ENCODE data around the gene DRAM1. TPM values are rescaled to one million over a fixed set of nuclear protein-coding genes. Genes with fewer than 3 reads are reported as not detected.

The DRAM1 gene
- total and polyA plus RNA-seq, 9 of the 15 experiments (the other 6 are each of a cell fraction or from before 2014, with no cell fraction given), result 1.4 to 4.3 (median 2.7) TPM

DNA sequence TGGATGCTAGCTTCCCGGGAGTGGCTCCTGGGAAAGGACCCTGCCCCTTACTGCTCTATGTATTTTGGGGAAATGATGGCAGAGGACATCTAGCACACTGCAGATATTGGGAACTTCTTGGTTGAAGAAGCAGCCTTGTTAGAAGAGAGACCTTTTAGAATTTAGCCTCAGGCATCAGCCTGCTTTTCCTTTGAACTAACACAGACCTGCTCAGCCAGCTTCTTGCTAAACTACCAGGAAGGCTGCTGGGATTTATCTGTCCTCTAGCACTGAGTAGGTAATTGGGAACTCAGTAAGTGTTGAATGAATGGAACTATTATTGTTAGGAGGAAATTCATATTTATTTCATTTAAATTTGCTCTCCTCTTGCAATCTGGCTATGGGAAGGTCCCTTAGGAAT, 77.3 kb downstream of the DRAM1 start:
- in situ Hi-C loops (cut with MboI) (no loop called here), intact Hi-C loops (cut with micrococcal nuclease) (no loop called here)
- H3K9me3 ChIP-seq (replicated peaks; ENCODE audit: control insufficient read depth, insufficient read depth, low read depth, low read length), result no peaks in the 10 kb centered on the region

More for the DNA sequence above, 77.3 kb downstream of the DRAM1 start:
- Histone ChIP-seq H3K36me3 (ENCODE audit: control insufficient read depth, insufficient read depth, low read length) (no peaks in the 10 kb centered on the region), H3K4me3 (no peak overlapping the region), H3K27me3 (ENCODE audit: control insufficient read depth in 2 of 2, insufficient read depth in 2 of 2, low read length in 2 of 2) (peaks cover 5 to 14% of the 10 kb centered on the region in 2 experiments; a peak in 4 of 5 replicates), H3K9ac (ENCODE audit: insufficient read depth in 1 of 2, low read depth in 2 of 2, low read length in 2 of 2) (no peak overlapping the region), H3K9me1 (ENCODE audit: control insufficient read depth, insufficient read depth, low read length) (no peaks in the 10 kb centered on the region), H3K79me2 (ENCODE audit: control insufficient read depth, insufficient read depth, low read length) (no peaks in the 10 kb centered on the region), H3K27ac (ENCODE audit: extremely low read depth, low read depth, low read length) (no peak overlapping the region), H2AFZ (ENCODE audit: low read depth, low read length) (no peak overlapping the region), H3K4me1 (replicated peaks in 1 of 2; ENCODE audit: control insufficient read depth in 2 of 2, insufficient read depth in 2 of 2, low read length in 2 of 2) (no peaks in the 10 kb centered on the region), H3K4me2 (ENCODE audit: insufficient read depth, low read length) (no peak overlapping the region), H4K20me1 (replicated peaks; ENCODE audit: control insufficient read depth, insufficient read depth, low read length) (no peaks in the 10 kb centered on the region)
- ChIA-PET POLR2A (interaction anchor here (1.5 kb wide), 1 partner anchor 841 kb away, joined by 4 read pairs; no protein-coding TSS in a partner anchor), CTCF (ENCODE audit: low intra/inter-chr PET ratio) (no interaction called here)
- no peak for DNase-seq (ENCODE audit: extremely low read depth in 1 of 4, low spot score in 3 of 4)
- no TSS peak for BruUV-seq (replicated peaks)
- TF ChIP-seq ZSCAN29 (IDR thresholded peaks at IDR 0.05) (no peak), ZNF12 (CRISPR knock-in tag; IDR thresholded peaks at IDR 0.05) (no peak), NFRKB (IDR thresholded peaks at IDR 0.05; ENCODE audit: low read depth) (no peak), TAL1 (IDR thresholded peaks at IDR 0.05) (no peak), ZNF41 (CRISPR knock-in tag; conservative IDR thresholded peaks at IDR 0.05) (no peak), MAFK (IDR thresholded peaks at IDR 0.05; ENCODE audit: low read length) (no peak), CHD1 (IDR thresholded peaks at IDR 0.05; ENCODE audit: low read length) (no peak), PHB (CRISPR knock-in tag; IDR thresholded peaks at IDR 0.05) (no peak), ILF3 (IDR thresholded peaks at IDR 0.05; ENCODE audit: borderline replicate concordance) (no peak)
- TF ChIP-seq, protein P1, sequence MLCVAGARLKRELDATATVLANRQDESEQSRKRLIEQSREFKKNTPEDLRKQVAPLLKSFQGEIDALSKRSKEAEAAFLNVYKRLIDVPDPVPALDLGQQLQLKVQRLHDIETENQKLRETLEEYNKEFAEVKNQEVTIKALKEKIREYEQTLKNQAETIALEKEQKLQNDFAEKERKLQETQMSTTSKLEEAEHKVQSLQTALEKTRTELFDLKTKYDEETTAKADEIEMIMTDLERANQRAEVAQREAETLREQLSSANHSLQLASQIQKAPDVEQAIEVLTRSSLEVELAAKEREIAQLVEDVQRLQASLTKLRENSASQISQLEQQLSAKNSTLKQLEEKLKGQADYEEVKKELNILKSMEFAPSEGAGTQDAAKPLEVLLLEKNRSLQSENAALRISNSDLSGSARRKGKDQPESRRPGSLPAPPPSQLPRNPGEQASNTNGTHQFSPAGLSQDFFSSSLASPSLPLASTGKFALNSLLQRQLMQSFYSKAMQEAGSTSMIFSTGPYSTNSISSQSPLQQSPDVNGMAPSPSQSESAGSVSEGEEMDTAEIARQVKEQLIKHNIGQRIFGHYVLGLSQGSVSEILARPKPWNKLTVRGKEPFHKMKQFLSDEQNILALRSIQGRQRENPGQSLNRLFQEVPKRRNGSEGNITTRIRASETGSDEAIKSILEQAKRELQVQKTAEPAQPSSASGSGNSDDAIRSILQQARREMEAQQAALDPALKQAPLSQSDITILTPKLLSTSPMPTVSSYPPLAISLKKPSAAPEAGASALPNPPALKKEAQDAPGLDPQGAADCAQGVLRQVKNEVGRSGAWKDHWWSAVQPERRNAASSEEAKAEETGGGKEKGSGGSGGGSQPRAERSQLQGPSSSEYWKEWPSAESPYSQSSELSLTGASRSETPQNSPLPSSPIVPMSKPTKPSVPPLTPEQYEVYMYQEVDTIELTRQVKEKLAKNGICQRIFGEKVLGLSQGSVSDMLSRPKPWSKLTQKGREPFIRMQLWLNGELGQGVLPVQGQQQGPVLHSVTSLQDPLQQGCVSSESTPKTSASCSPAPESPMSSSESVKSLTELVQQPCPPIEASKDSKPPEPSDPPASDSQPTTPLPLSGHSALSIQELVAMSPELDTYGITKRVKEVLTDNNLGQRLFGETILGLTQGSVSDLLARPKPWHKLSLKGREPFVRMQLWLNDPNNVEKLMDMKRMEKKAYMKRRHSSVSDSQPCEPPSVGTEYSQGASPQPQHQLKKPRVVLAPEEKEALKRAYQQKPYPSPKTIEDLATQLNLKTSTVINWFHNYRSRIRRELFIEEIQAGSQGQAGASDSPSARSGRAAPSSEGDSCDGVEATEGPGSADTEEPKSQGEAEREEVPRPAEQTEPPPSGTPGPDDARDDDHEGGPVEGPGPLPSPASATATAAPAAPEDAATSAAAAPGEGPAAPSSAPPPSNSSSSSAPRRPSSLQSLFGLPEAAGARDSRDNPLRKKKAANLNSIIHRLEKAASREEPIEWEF (CRISPR knock-in tag; IDR thresholded peaks at IDR 0.05), result no peak
- TF ChIP-seq, protein P2, sequence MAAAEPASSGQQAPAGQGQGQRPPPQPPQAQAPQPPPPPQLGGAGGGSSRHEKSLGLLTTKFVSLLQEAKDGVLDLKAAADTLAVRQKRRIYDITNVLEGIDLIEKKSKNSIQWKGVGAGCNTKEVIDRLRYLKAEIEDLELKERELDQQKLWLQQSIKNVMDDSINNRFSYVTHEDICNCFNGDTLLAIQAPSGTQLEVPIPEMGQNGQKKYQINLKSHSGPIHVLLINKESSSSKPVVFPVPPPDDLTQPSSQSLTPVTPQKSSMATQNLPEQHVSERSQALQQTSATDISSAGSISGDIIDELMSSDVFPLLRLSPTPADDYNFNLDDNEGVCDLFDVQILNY (CRISPR knock-in tag; IDR thresholded peaks at IDR 0.05), result no peak
- TF ChIP-seq, protein P3, sequence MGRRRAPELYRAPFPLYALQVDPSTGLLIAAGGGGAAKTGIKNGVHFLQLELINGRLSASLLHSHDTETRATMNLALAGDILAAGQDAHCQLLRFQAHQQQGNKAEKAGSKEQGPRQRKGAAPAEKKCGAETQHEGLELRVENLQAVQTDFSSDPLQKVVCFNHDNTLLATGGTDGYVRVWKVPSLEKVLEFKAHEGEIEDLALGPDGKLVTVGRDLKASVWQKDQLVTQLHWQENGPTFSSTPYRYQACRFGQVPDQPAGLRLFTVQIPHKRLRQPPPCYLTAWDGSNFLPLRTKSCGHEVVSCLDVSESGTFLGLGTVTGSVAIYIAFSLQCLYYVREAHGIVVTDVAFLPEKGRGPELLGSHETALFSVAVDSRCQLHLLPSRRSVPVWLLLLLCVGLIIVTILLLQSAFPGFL (CRISPR knock-in tag; IDR thresholded peaks at IDR 0.05), result no peak
- TF ChIP-seq, protein P4, sequence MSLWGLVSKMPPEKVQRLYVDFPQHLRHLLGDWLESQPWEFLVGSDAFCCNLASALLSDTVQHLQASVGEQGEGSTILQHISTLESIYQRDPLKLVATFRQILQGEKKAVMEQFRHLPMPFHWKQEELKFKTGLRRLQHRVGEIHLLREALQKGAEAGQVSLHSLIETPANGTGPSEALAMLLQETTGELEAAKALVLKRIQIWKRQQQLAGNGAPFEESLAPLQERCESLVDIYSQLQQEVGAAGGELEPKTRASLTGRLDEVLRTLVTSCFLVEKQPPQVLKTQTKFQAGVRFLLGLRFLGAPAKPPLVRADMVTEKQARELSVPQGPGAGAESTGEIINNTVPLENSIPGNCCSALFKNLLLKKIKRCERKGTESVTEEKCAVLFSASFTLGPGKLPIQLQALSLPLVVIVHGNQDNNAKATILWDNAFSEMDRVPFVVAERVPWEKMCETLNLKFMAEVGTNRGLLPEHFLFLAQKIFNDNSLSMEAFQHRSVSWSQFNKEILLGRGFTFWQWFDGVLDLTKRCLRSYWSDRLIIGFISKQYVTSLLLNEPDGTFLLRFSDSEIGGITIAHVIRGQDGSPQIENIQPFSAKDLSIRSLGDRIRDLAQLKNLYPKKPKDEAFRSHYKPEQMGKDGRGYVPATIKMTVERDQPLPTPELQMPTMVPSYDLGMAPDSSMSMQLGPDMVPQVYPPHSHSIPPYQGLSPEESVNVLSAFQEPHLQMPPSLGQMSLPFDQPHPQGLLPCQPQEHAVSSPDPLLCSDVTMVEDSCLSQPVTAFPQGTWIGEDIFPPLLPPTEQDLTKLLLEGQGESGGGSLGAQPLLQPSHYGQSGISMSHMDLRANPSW (CRISPR knock-in tag; IDR thresholded peaks at IDR 0.05), result no peak
- no peak for FAIRE-seq
- no peak for ATAC-seq
- 0% methylated on average over 1 of the region's 1 CpG for WGBS (ENCODE audit: insufficient coverage, low coverage, missing lambda C conversion rate)

Data from K562 (cell line).